ENCODE data around the gene OPHN1.

The OPHN1 gene

DNA sequence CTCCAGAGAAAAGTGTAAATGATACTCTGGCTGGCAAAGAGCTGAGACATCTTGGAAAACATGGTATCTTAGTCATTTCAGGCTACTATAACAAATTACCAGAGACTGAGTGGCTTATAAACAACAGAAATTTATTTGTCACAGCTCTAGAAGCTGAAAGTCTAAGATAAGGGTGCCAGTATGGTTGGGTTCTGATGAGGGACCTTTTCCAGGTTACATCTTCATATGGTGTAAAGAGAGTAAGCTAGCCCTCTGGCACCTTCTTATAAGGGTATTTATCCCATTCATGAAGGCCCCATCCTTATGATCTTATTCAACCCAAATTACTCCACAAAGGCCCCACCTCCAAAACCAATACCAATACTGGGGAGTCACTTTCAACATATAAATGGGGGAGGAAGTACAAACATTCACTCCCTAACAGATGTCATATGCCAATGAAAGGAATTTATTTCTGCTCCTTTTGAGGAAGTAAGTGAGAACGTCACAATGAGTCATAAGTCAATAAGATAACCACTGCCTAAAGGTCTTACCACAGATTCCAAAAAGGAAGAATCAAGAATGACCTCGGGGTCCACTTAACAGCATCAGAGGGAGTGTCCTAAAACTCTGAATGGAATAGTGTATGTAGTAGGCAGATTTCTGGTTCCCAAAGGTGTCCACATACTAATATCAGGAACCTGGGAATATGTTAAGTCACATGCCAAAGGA lies 246.6 kb downstream of the OPHN1 start:
- Histone ChIP-seq H3K9me3 (ENCODE audit: control insufficient read depth in 1 of 2, low read length in 2 of 2) (no peaks in the 10 kb centered on the region), H3K4me1 (ENCODE audit: control insufficient read depth in 1 of 2, insufficient read depth in 2 of 2, low read length in 2 of 2) (no peaks in the 10 kb centered on the region), H3K4me3 (ENCODE audit: low read depth in 1 of 2, low read length in 2 of 2) (no peak overlapping the region), H3K27ac (ENCODE audit: low read depth, low read length) (no peak overlapping the region), H3K27me3 (ENCODE audit: control insufficient read depth in 1 of 2, insufficient read depth in 2 of 2, low read length in 2 of 2) (no peaks in the 10 kb centered on the region), H3K9ac (ENCODE audit: low read depth in 1 of 2, low read length in 2 of 2) (no peak overlapping the region), H3K36me3 (ENCODE audit: control insufficient read depth in 1 of 2, insufficient read depth in 2 of 2, low read length in 2 of 2) (peaks cover 0 to 5% of the 10 kb centered on the region in 2 donors)

DNA sequence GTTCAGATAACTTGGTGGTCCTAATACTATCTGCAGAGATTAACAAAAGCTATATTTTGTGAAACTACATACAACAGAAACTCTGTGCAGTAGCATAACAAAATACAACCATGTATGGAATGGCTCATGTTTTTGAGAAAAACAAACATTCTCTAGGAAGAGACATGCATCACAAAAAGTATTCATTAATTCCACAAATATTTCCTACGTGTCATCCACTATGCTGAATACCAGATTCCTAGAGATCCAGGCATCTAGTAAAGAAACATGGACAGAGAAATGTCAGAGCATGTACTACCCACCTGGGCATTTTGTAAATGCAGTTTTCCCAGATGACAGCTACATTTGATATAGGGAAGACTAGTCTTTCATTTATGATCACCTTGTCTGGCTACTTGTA lies 248.1 kb downstream of the OPHN1 start:
- no peaks in the 10 kb centered on the region for H3K9me3 ChIP-seq (ENCODE audit: control insufficient read depth in 1 of 2, low read length in 2 of 2)
- H3K36me3 ChIP-seq (ENCODE audit: control insufficient read depth in 1 of 2, insufficient read depth in 2 of 2, low read length in 2 of 2) = no peaks in the 10 kb centered on the region
- H3K9ac ChIP-seq (ENCODE audit: low read depth in 1 of 2, low read length in 2 of 2) = no peak overlapping the region
- no peaks in the 10 kb centered on the region for H3K4me1 ChIP-seq (ENCODE audit: control insufficient read depth in 1 of 2, insufficient read depth in 2 of 2, low read length in 2 of 2)
- H3K27me3 ChIP-seq (ENCODE audit: control insufficient read depth in 1 of 2, insufficient read depth in 2 of 2, low read length in 2 of 2) = no peaks in the 10 kb centered on the region
- H3K27ac ChIP-seq (ENCODE audit: low read depth, low read length) = no peak overlapping the region
- H3K4me3 ChIP-seq (ENCODE audit: low read depth in 1 of 2, low read length in 2 of 2) = no peak overlapping the region

GRCh38 chrX:68183612-68184214 lies 249.6 kb downstream of the OPHN1 start:
- Histone ChIP-seq H3K27me3 (ENCODE audit: control insufficient read depth in 1 of 2, insufficient read depth in 2 of 2, low read length in 2 of 2) (no peaks in the 10 kb centered on the region), H3K36me3 (ENCODE audit: control insufficient read depth in 1 of 2, insufficient read depth in 2 of 2, low read length in 2 of 2) (no peaks in the 10 kb centered on the region), H3K27ac (ENCODE audit: low read depth, low read length) (no peak overlapping the region), H3K4me3 (ENCODE audit: low read depth in 1 of 2, low read length in 2 of 2) (no peak overlapping the region), H3K9me3 (ENCODE audit: control insufficient read depth in 1 of 2, low read length in 2 of 2) (no peaks in the 10 kb centered on the region), H3K9ac (ENCODE audit: low read depth in 1 of 2, low read length in 2 of 2) (no peak overlapping the region), H3K4me1 (ENCODE audit: control insufficient read depth in 1 of 2, insufficient read depth in 2 of 2, low read length in 2 of 2) (no peaks in the 10 kb centered on the region)

GRCh38 chrX:68180579-68180978 lies 252.7 kb downstream of the OPHN1 start:
- no peaks in the 10 kb centered on the region for H3K9me3 ChIP-seq (ENCODE audit: control insufficient read depth in 1 of 2, low read length in 2 of 2)
- H3K27ac ChIP-seq (ENCODE audit: low read depth, low read length) = no peak overlapping the region
- H3K36me3 ChIP-seq (ENCODE audit: control insufficient read depth in 1 of 2, insufficient read depth in 2 of 2, low read length in 2 of 2) = no peaks in the 10 kb centered on the region
- no peak overlapping the region for H3K9ac ChIP-seq (ENCODE audit: low read depth in 1 of 2, low read length in 2 of 2)
- no peaks in the 10 kb centered on the region for H3K4me1 ChIP-seq (ENCODE audit: control insufficient read depth in 1 of 2, insufficient read depth in 2 of 2, low read length in 2 of 2)
- no peak overlapping the region for H3K4me3 ChIP-seq (ENCODE audit: low read depth in 1 of 2, low read length in 2 of 2)
- H3K27me3 ChIP-seq (ENCODE audit: control insufficient read depth in 1 of 2, insufficient read depth in 2 of 2, low read length in 2 of 2) = no peaks in the 10 kb centered on the region

DNA sequence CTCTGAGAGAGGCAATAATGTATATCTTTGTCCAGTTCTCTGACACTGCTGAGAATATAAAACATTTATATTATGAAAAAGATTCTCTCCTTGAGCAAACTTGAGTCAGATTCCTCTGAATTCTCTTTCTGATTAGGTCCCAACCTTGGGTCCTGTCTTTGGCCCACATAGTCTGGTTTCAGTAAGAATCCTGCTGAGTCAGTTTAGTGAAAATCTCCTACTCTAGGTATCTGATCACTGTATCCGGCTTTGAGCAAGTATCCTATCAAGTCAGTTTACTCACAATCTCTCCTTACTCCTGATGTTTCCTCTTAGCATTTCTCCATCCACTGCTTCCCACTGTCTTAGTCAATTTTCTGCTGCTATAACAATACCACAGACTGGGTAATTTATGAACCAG lies 253.9 kb downstream of the OPHN1 start:
- no peak overlapping the region for H3K9ac ChIP-seq (ENCODE audit: low read depth in 1 of 2, low read length in 2 of 2)
- H3K27ac ChIP-seq (ENCODE audit: low read depth, low read length) = no peak overlapping the region
- H3K4me1 ChIP-seq (ENCODE audit: control insufficient read depth in 1 of 2, insufficient read depth in 2 of 2, low read length in 2 of 2) = no peaks in the 10 kb centered on the region
- H3K36me3 ChIP-seq (ENCODE audit: control insufficient read depth in 1 of 2, insufficient read depth in 2 of 2, low read length in 2 of 2) = no peaks in the 10 kb centered on the region
- no peaks in the 10 kb centered on the region for H3K9me3 ChIP-seq (ENCODE audit: control insufficient read depth in 1 of 2, low read length in 2 of 2)
- H3K27me3 ChIP-seq (ENCODE audit: control insufficient read depth in 1 of 2, insufficient read depth in 2 of 2, low read length in 2 of 2) = no peaks in the 10 kb centered on the region
- H3K4me3 ChIP-seq (ENCODE audit: low read depth in 1 of 2, low read length in 2 of 2) = no peak overlapping the region

DNA sequence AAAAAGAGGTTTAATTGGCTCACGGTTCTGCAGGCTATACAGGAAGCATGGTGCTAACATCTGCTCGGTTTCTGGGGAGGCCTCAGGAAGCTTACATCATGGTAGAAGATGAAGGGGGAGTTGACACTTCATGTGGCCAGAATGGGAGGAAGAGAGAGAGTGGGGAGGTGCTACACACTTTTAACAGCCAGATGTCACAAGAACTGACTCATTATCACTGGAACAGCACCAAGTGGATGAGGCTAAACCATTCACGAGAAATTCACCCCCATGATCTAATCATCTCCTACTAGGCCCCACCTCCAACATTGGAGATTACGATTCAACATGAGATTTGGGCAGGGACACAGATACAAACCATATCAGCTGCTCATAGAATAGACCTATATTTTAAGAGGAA lies 255.8 kb downstream of the OPHN1 start:
- Histone ChIP-seq H3K9me3 (ENCODE audit: control insufficient read depth in 1 of 2, low read length in 2 of 2) (no peaks in the 10 kb centered on the region), H3K4me1 (ENCODE audit: control insufficient read depth in 1 of 2, insufficient read depth in 2 of 2, low read length in 2 of 2) (no peaks in the 10 kb centered on the region), H3K9ac (ENCODE audit: low read depth in 1 of 2, low read length in 2 of 2) (no peak overlapping the region), H3K27ac (ENCODE audit: low read depth, low read length) (no peak overlapping the region), H3K27me3 (ENCODE audit: control insufficient read depth in 1 of 2, insufficient read depth in 2 of 2, low read length in 2 of 2) (no peaks in the 10 kb centered on the region), H3K4me3 (ENCODE audit: low read depth in 1 of 2, low read length in 2 of 2) (no peak overlapping the region), H3K36me3 (ENCODE audit: control insufficient read depth in 1 of 2, insufficient read depth in 2 of 2, low read length in 2 of 2) (no peaks in the 10 kb centered on the region)

DNA sequence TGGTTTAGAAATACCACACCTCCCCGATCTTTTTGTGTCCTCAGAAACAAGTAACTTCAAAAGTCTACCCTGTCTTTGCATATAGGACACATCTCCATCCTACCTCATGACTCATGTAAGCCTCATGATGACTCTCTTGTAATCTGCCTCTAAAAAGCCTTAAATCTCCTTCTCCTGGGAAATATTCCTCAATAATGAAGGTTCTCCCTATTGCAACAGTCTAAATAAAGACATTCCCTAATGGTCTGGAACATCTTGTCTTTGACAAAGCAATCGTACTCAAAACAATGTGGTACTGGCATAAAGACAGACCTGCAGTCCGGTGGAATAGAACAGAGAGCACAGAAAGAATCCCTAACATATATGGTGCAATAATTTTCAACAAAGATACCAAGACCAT lies 257.7 kb downstream of the OPHN1 start:
- H3K9me3 ChIP-seq (ENCODE audit: control insufficient read depth in 1 of 2, low read length in 2 of 2) = no peaks in the 10 kb centered on the region
- no peaks in the 10 kb centered on the region for H3K4me1 ChIP-seq (ENCODE audit: control insufficient read depth in 1 of 2, insufficient read depth in 2 of 2, low read length in 2 of 2)
- no peaks in the 10 kb centered on the region for H3K27me3 ChIP-seq (ENCODE audit: control insufficient read depth in 1 of 2, insufficient read depth in 2 of 2, low read length in 2 of 2)
- H3K36me3 ChIP-seq (ENCODE audit: control insufficient read depth in 1 of 2, insufficient read depth in 2 of 2, low read length in 2 of 2) = no peaks in the 10 kb centered on the region
- no peak overlapping the region for H3K4me3 ChIP-seq (ENCODE audit: low read depth in 1 of 2, low read length in 2 of 2)
- no peak overlapping the region for H3K27ac ChIP-seq (ENCODE audit: low read depth, low read length)
- no peak overlapping the region for H3K9ac ChIP-seq (ENCODE audit: low read depth in 1 of 2, low read length in 2 of 2)

- no peaks in the 10 kb centered on the region for H3K4me1 ChIP-seq (ENCODE audit: control insufficient read depth in 1 of 2, insufficient read depth in 2 of 2, low read length in 2 of 2)
- H3K4me3 ChIP-seq (ENCODE audit: low read depth in 1 of 2, low read length in 2 of 2) = no peak overlapping the region
- H3K9ac ChIP-seq (ENCODE audit: low read depth in 1 of 2, low read length in 2 of 2) = no peak overlapping the region
- no peaks in the 10 kb centered on the region for H3K27me3 ChIP-seq (ENCODE audit: control insufficient read depth in 1 of 2, insufficient read depth in 2 of 2, low read length in 2 of 2)
- no peak overlapping the region for H3K27ac ChIP-seq (ENCODE audit: low read depth, low read length)
- H3K9me3 ChIP-seq (ENCODE audit: control insufficient read depth in 1 of 2, low read length in 2 of 2) = no peaks in the 10 kb centered on the region
- H3K36me3 ChIP-seq (ENCODE audit: control insufficient read depth in 1 of 2, insufficient read depth in 2 of 2, low read length in 2 of 2) = no peaks in the 10 kb centered on the region
Measured at GRCh38 chrX:68163441-68163840, 269.9 kb downstream of the OPHN1 start.

- H3K4me1 ChIP-seq (ENCODE audit: control insufficient read depth in 1 of 2, insufficient read depth in 2 of 2, low read length in 2 of 2) = no peaks in the 10 kb centered on the region
- no peaks in the 10 kb centered on the region for H3K9me3 ChIP-seq (ENCODE audit: control insufficient read depth in 1 of 2, low read length in 2 of 2)
- H3K4me3 ChIP-seq (ENCODE audit: low read depth in 1 of 2, low read length in 2 of 2) = no peak overlapping the region
- no peak overlapping the region for H3K9ac ChIP-seq (ENCODE audit: low read depth in 1 of 2, low read length in 2 of 2)
- no peaks in the 10 kb centered on the region for H3K27me3 ChIP-seq (ENCODE audit: control insufficient read depth in 1 of 2, insufficient read depth in 2 of 2, low read length in 2 of 2)
- H3K27ac ChIP-seq (ENCODE audit: low read depth, low read length) = no peak overlapping the region
- no peaks in the 10 kb centered on the region for H3K36me3 ChIP-seq (ENCODE audit: control insufficient read depth in 1 of 2, insufficient read depth in 2 of 2, low read length in 2 of 2)
Measured at GRCh38 chrX:68147848-68148247, 285.4 kb downstream of the OPHN1 start.

DNA sequence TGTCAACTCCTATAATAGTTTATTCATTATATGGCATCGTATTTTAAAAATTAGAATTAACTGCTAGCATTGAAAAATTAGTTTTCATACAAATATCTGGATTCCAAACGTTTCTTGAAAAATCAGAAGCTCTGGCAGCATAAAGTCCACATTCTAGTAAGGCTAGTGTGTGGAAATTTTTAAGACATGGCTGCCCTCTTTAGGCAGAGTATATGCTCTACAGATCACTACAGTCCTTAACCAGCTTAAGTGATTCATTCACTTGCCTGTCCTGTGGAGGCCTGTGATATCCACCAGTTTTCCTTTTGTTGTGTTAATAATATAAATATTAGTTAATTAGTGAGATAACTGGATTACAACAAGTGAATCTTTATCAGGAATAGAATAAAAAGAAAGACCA lies 287.2 kb downstream of the OPHN1 start:
- H3K4me3 ChIP-seq (ENCODE audit: low read depth in 1 of 2, low read length in 2 of 2) = no peak overlapping the region
- H3K9ac ChIP-seq (ENCODE audit: low read depth in 1 of 2, low read length in 2 of 2) = no peak overlapping the region
- no peak overlapping the region for H3K27ac ChIP-seq (ENCODE audit: low read depth, low read length)
- no peaks in the 10 kb centered on the region for H3K9me3 ChIP-seq (ENCODE audit: control insufficient read depth in 1 of 2, low read length in 2 of 2)
- H3K4me1 ChIP-seq (ENCODE audit: control insufficient read depth in 1 of 2, insufficient read depth in 2 of 2, low read length in 2 of 2) = no peaks in the 10 kb centered on the region
- H3K27me3 ChIP-seq (ENCODE audit: control insufficient read depth in 1 of 2, insufficient read depth in 2 of 2, low read length in 2 of 2) = no peaks in the 10 kb centered on the region
- H3K36me3 ChIP-seq (ENCODE audit: control insufficient read depth in 1 of 2, insufficient read depth in 2 of 2, low read length in 2 of 2) = no peaks in the 10 kb centered on the region
